Liver (tissue), 3 donors: ENCODE results near the gene CD7.

Source experiments
- GABPA ChIP-seq, 2 donors: IDR thresholded peaks in 1 of 2; conservative IDR thresholded peaks in 1 of 2; 2 replicates each; pipeline ENCODE4 v1.6.1; 2016; ENCODE audit warnings: antibody characterized with exemption in 2 of 2, mild to moderate bottlenecking in 1 of 2, moderate library complexity in 1 of 2
- HNF4G ChIP-seq: IDR thresholded peaks from 2 replicates; pipeline ENCODE4 v1.6.1; 2016; ENCODE audit warnings: antibody characterized with exemption
- RAD21 ChIP-seq, 2 donors: IDR thresholded peaks; 2 replicates each; pipeline ENCODE4 v1.6.1; 2016; ENCODE audit warnings: antibody characterized with exemption in 2 of 2, mild to moderate bottlenecking in 2 of 2
- RXRA ChIP-seq, 2 donors: IDR thresholded peaks; 2 replicates each; pipeline ENCODE4 v1.6.1; 2017 to 2018; ENCODE audit warnings: antibody characterized with exemption in 2 of 2, mild to moderate bottlenecking in 1 of 2
- TAF1 ChIP-seq: conservative IDR thresholded peaks from 2 replicates; pipeline ENCODE4 v1.6.1; 2016; ENCODE audit warnings: antibody characterized with exemption, mild to moderate bottlenecking
- YY1 ChIP-seq: IDR thresholded peaks from 2 replicates; pipeline ENCODE4 v1.6.1; 2016; ENCODE audit warnings: antibody characterized with exemption, mild to moderate bottlenecking
- TF ChIP-seq, protein P1 (sequence below): IDR thresholded peaks from 2 replicates; pipeline ENCODE4 v1.6.1; 2016; ENCODE audit warnings: antibody characterized with exemption, mild to moderate bottlenecking
- TF ChIP-seq, protein P2 (sequence below): fragments of 150-350 bp; IDR thresholded peaks from 2 replicates; pipeline ENCODE4 v1.5.1; 2017; ENCODE audit warnings: improper control_type of control experiment, low read depth, low read length; ENCODE audit not compliant: missing input control
- TF ChIP-seq, protein P3 (sequence below): IDR thresholded peaks from 2 replicates; pipeline ENCODE4 v1.6.1; 2016; ENCODE audit warnings: antibody characterized with exemption
- TF ChIP-seq, protein P4 (sequence below): IDR thresholded peaks from 2 replicates; pipeline ENCODE4 v1.6.1; 2016; ENCODE audit warnings: antibody characterized with exemption
- donor health status: healthy.
- donor health status: healthy.

DNA sequence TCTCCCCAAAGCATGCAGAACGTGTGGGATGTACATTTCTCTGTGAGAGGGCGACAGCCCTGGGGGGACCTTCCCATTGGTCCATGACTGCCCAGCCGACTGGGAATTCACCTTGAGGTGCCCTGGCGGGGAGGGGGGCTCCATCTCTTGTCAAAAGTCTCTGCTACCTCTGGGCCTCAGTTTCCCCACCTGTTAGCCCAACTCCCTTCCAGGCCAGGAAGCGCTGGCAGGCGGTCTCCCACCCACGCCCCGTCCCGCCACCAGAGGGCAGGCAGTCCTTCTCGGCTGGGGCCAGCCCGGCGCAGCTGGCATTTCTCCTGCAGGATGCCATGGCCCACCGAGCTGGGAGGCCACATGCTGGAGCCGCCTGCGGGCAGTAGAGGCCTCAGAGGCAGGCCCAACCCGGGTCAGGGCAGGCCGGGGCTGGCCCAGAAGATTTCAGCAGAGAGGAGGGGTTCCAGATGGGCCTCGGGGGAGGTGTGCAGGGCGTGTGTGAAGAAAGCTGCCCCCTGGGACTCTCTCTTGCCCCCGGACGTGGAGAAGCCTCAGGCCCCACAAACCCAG lies 16.6 kb downstream of the CD7 start:
- TF ChIP-seq, protein P1, sequence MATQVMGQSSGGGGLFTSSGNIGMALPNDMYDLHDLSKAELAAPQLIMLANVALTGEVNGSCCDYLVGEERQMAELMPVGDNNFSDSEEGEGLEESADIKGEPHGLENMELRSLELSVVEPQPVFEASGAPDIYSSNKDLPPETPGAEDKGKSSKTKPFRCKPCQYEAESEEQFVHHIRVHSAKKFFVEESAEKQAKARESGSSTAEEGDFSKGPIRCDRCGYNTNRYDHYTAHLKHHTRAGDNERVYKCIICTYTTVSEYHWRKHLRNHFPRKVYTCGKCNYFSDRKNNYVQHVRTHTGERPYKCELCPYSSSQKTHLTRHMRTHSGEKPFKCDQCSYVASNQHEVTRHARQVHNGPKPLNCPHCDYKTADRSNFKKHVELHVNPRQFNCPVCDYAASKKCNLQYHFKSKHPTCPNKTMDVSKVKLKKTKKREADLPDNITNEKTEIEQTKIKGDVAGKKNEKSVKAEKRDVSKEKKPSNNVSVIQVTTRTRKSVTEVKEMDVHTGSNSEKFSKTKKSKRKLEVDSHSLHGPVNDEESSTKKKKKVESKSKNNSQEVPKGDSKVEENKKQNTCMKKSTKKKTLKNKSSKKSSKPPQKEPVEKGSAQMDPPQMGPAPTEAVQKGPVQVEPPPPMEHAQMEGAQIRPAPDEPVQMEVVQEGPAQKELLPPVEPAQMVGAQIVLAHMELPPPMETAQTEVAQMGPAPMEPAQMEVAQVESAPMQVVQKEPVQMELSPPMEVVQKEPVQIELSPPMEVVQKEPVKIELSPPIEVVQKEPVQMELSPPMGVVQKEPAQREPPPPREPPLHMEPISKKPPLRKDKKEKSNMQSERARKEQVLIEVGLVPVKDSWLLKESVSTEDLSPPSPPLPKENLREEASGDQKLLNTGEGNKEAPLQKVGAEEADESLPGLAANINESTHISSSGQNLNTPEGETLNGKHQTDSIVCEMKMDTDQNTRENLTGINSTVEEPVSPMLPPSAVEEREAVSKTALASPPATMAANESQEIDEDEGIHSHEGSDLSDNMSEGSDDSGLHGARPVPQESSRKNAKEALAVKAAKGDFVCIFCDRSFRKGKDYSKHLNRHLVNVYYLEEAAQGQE, result no peak
- TF ChIP-seq, protein P2, sequence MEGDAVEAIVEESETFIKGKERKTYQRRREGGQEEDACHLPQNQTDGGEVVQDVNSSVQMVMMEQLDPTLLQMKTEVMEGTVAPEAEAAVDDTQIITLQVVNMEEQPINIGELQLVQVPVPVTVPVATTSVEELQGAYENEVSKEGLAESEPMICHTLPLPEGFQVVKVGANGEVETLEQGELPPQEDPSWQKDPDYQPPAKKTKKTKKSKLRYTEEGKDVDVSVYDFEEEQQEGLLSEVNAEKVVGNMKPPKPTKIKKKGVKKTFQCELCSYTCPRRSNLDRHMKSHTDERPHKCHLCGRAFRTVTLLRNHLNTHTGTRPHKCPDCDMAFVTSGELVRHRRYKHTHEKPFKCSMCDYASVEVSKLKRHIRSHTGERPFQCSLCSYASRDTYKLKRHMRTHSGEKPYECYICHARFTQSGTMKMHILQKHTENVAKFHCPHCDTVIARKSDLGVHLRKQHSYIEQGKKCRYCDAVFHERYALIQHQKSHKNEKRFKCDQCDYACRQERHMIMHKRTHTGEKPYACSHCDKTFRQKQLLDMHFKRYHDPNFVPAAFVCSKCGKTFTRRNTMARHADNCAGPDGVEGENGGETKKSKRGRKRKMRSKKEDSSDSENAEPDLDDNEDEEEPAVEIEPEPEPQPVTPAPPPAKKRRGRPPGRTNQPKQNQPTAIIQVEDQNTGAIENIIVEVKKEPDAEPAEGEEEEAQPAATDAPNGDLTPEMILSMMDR, result peak; percentile 64
- TF ChIP-seq RAD21 (IDR thresholded peaks at IDR 0.05) (peak; percentile 71 to 79), HNF4G (no peak), YY1 (no peak), TAF1 (no peak), RXRA (IDR thresholded peaks at IDR 0.05) (no peak), GABPA (IDR thresholded peaks at IDR 0.05 in 1 of 2, conservative IDR thresholded peaks at IDR 0.05 in 1 of 2) (no peak)
- TF ChIP-seq, protein P3, sequence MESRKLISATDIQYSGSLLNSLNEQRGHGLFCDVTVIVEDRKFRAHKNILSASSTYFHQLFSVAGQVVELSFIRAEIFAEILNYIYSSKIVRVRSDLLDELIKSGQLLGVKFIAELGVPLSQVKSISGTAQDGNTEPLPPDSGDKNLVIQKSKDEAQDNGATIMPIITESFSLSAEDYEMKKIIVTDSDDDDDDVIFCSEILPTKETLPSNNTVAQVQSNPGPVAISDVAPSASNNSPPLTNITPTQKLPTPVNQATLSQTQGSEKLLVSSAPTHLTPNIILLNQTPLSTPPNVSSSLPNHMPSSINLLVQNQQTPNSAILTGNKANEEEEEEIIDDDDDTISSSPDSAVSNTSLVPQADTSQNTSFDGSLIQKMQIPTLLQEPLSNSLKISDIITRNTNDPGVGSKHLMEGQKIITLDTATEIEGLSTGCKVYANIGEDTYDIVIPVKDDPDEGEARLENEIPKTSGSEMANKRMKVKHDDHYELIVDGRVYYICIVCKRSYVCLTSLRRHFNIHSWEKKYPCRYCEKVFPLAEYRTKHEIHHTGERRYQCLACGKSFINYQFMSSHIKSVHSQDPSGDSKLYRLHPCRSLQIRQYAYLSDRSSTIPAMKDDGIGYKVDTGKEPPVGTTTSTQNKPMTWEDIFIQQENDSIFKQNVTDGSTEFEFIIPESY, result no peak
- TF ChIP-seq, protein P4, sequence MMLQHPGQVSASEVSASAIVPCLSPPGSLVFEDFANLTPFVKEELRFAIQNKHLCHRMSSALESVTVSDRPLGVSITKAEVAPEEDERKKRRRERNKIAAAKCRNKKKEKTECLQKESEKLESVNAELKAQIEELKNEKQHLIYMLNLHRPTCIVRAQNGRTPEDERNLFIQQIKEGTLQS, result no peak
